GM18951 (cell line): ENCODE measurements around the gene GLYR1.
"Not testable (repeated sequence)": the region's sequence is repeated elsewhere in the genome, so short reads cannot be mapped to it uniquely, and the experiment has no call there.

ENCODE experiments used
- POLR2A ChIP-seq: IDR thresholded peaks from 4 replicates; pipeline ENCODE4 v1.6.1; 2011; ENCODE audit warnings: mild to moderate bottlenecking; ENCODE audit not compliant: insufficient read length, insufficient read depth; ENCODE audit errors: extremely low read depth
- in situ Hi-C: fragments of 300-500 bp; cut with MboI; formaldehyde crosslinking; loops from one replicate; pipeline ENCODE4 v1.12.0; 2022; ENCODE audit warnings: low sequenced_read_pairs, mixed read lengths, inconsistent platforms; ENCODE audit not compliant: unreplicated experiment

GLYR1 gene

GRCh38 chr16:4788910-4789309 is 58.2 kb downstream of the GLYR1 start:
- in situ Hi-C loops: no loop called here
- no peak for TF ChIP-seq POLR2A

GRCh38 chr16:4788489-4788889 is 58.6 kb downstream of the GLYR1 start:
- TF ChIP-seq POLR2A: no peak
- in situ Hi-C loops: no loop called here

- in situ Hi-C loops: no loop called here
- TF ChIP-seq POLR2A: no peak
Measured at GRCh38 chr16:4787627-4788482, 59.2 kb downstream of the GLYR1 start, which contains the start of gene SEPTIN12. TSS of gene SEPTIN12 (minus strand) at chr16:4788345. CDS start at chr16:4787645, 700 bp downstream.

GRCh38 chr16:4787068-4787467 is 60.0 kb downstream of the GLYR1 start:
- in situ Hi-C loops: no loop called here

GRCh38 chr16:4785758-4786433 is 61.2 kb downstream of the GLYR1 start:
- no peak for TF ChIP-seq POLR2A
- in situ Hi-C loops: no loop called here

More at GRCh38 chr16:4787068-4787467, 60.0 kb downstream of the GLYR1 start:
- no peak for TF ChIP-seq POLR2A

- in situ Hi-C loops: not testable (repeated sequence)
Measured at GRCh38 chr16:4784444-4784987, 62.6 kb downstream of the GLYR1 start.

- no peak for TF ChIP-seq POLR2A
- in situ Hi-C loops: no loop called here
Measured at GRCh38 chr16:4783951-4784336, 63.1 kb downstream of the GLYR1 start.

GRCh38 chr16:4783251-4783950 is 63.7 kb downstream of the GLYR1 start:
- in situ Hi-C loops: no loop called here
- TF ChIP-seq POLR2A: no peak

GRCh38 chr16:4780235-4780634 is 66.9 kb downstream of the GLYR1 start:
- in situ Hi-C loops: no loop called here
- no peak for TF ChIP-seq POLR2A

GRCh38 chr16:4778050-4778392 is 69.1 kb downstream of the GLYR1 start:
- in situ Hi-C loops: no loop called here
- no peak for TF ChIP-seq POLR2A

GRCh38 chr16:4777339-4778049 is 69.6 kb downstream of the GLYR1 start:
- in situ Hi-C loops: no loop called here
- no peak for TF ChIP-seq POLR2A

GRCh38 chr16:4776141-4776705 is 70.9 kb downstream of the GLYR1 start:
- in situ Hi-C loops: no loop called here
- TF ChIP-seq POLR2A: no peak
